Effector memory CD4-positive, alpha-beta T cell (primary cell): ENCODE results near the gene MEGF9.
"Not testable (repeated sequence)": the region's sequence is repeated elsewhere in the genome, so short reads cannot be mapped to it uniquely, and the experiment has no call there.

ENCODE experiments used
- DNase-seq, 3 donors: peaks; one replicate each; pipeline ENCODE4 v3.0.0-alpha.2; 2020
- H3K27ac ChIP-seq: 2 replicates; pipeline ENCODE4 v1.7.0; 2013; ENCODE audit warnings: mild to moderate bottlenecking, low read length, moderate library complexity; ENCODE audit not compliant: insufficient read depth, poor library complexity, severe bottlenecking
- H3K27me3 ChIP-seq: replicated peaks from 2 replicates; pipeline ENCODE4 v1.7.0; 2013; ENCODE audit warnings: mild to moderate bottlenecking, low read length; ENCODE audit not compliant: insufficient read depth, control insufficient read depth, poor library complexity, severe bottlenecking
- H3K36me3 ChIP-seq: 2 replicates; pipeline ENCODE4 v1.7.0; 2013; ENCODE audit warnings: mild to moderate bottlenecking, low read length, moderate library complexity; ENCODE audit not compliant: control insufficient read depth, insufficient read depth
- H3K4me1 ChIP-seq: 2 replicates; pipeline ENCODE4 v1.7.0; 2013; ENCODE audit warnings: low read length, mild to moderate bottlenecking; ENCODE audit not compliant: control insufficient read depth, insufficient read depth, poor library complexity, severe bottlenecking
- H3K4me3 ChIP-seq: 2 replicates; pipeline ENCODE4 v1.7.0; 2013; ENCODE audit warnings: low read length, low read depth, mild to moderate bottlenecking; ENCODE audit not compliant: insufficient read depth, poor library complexity, severe bottlenecking
- H3K9me3 ChIP-seq: 2 replicates; pipeline ENCODE4 v1.7.0; 2013; ENCODE audit warnings: mild to moderate bottlenecking, low read length, moderate library complexity; ENCODE audit not compliant: control insufficient read depth

The MEGF9 gene

DNA sequence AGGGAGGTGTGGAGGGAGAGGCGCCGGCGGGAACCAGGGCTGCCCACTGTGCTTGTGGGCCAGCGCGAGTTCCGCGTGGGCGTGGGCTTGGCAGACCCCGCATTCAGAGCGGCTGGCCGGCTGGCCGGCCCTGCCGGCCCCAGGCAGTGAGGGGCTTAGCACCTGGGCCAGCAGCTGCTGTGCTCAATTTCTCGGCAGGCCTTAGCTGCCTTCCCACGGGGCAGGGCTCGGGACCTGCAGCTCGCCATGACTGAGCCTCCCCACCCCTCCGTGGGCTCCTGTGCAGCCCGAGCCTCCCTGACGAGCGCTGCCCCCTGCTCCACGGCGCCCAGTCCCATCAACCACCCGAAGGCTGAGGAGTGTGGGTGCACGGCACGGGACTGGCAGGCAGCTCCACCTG lies 32.1 kb upstream of the MEGF9 start:
- H3K36me3 ChIP-seq, H3K4me3 ChIP-seq, H3K27me3 ChIP-seq, H3K27ac ChIP-seq, H3K4me1 ChIP-seq, DNase-seq, H3K9me3 ChIP-seq: not testable (repeated sequence)

DNA sequence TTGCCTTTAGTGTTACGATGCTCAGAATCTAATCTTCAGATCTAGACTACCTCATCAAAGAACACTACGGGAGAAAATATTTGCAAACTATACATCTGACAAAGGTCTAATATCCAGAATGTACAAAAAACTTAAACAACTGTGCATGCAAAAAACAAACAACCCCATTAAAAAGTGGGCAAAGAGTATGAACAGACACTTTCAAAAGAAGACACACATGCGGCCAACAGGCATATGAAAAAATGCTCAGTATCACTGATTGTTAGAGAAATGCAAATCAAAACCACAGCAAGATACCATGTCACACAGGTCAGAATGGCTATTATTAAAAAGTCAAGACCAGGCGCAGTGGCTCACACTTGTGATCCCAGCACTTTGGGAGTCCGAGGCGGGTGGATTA lies 31.0 kb upstream of the MEGF9 start:
- no peak overlapping the region for H3K27ac ChIP-seq
- no peaks in the 10 kb centered on the region for H3K36me3 ChIP-seq

DNA sequence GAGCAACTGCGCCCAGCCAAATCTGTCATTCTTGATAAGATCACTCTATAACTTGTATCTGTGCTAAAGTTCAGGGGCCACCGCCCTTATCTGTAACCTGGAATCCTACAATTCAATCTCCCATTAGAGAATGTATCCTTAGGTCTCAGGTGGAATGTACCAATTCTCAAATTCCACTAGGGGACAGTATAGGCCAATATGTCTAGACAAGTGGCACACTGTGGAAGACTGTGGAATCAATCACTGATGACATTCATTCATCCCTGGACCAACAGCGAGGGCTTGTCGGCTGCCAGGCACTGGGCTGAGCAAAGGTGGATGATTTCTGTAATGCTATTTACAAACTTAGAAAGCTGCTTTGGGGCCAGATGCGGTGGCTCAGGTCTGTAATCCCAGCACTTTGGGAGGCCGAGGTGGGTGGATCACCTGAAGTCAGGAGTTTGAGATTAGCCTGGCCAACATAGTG lies 28.7 kb upstream of the MEGF9 start:
- Histone ChIP-seq H3K27ac (no peak overlapping the region), H3K27me3 (no peaks in the 10 kb centered on the region)

More for the DNA sequence above, 31.0 kb upstream of the MEGF9 start:
- H3K27me3 ChIP-seq: no peaks in the 10 kb centered on the region
- no peak for DNase-seq
- no peaks in the 10 kb centered on the region for H3K9me3 ChIP-seq
- H3K4me1 ChIP-seq: no peaks in the 10 kb centered on the region
- no peak overlapping the region for H3K4me3 ChIP-seq

DNA sequence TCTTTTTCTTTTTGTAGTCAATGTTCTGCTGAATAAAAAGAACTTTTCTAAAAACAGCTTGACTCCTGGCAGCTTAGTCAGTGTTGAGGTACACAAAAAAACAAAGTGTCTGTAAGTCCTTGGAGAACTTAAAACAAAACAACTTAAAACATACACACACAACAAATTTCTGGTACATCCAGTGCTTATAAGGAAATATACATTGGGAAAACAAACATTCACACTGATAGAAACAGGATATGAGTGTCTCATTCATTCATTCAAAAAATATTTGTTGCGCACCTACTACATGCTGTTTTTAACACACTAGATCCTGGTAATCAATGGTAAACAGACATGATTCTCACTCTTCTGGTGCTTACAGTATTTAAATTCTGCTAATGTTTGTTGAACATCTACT lies 27.4 kb upstream of the MEGF9 start:
- H3K27me3 ChIP-seq: no peaks in the 10 kb centered on the region
- H3K36me3 ChIP-seq: no peaks in the 10 kb centered on the region
- no peak overlapping the region for H3K4me3 ChIP-seq
- no peaks in the 10 kb centered on the region for H3K4me1 ChIP-seq
- no peak overlapping the region for H3K27ac ChIP-seq
- H3K9me3 ChIP-seq: no peaks in the 10 kb centered on the region
- no peak for DNase-seq

More for the DNA sequence above, 28.7 kb upstream of the MEGF9 start:
- Histone ChIP-seq H3K9me3 (no peaks in the 10 kb centered on the region), H3K4me3 (no peak overlapping the region), H3K4me1 (no peaks in the 10 kb centered on the region), H3K36me3 (no peaks in the 10 kb centered on the region)
- DNase-seq: no peak

DNA sequence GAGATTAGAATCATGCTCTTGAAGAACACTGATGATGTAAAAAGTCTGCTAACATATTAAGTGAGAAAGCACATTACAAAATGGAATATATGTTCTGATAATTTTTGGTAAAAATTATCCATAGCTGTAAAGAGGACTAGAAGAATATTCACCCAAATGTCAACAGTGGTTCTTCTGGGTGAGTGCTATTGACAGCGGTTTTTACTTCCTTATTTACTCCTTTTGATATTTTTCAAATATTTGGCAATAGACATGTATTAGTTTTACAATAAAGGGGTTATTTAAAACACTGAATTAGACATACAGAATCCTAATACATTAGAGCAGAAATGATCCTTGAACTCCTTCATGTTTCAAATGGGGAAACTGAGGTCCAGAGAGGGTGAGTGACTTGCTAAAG lies 26.9 kb upstream of the MEGF9 start:
- Histone ChIP-seq H3K36me3 (no peaks in the 10 kb centered on the region), H3K9me3 (no peaks in the 10 kb centered on the region), H3K4me1 (no peaks in the 10 kb centered on the region), H3K27me3 (no peaks in the 10 kb centered on the region), H3K4me3 (no peak overlapping the region), H3K27ac (no peak overlapping the region)
- DNase-seq: no peak

DNA sequence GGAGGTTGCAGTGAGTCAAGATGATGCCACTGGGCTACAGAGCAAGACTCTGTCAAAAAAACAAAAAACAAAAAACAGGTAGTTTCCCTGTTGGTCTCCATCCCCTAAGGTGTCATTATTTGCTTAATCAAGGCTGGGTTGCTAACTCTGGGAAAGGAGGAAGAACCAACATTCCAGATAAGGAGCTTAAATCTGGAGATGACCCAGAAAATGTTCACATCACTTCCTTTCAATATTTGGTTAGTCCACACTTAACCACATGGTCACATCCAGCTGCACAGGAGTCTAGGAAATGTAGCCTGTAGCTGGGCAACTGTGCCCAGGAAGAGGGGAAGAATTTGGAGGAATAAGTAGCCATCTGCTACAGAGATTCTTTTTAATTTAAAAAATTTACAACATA lies 25.9 kb upstream of the MEGF9 start:
- H3K4me1 ChIP-seq: no peaks in the 10 kb centered on the region
- no peak overlapping the region for H3K4me3 ChIP-seq
- no peaks in the 10 kb centered on the region for H3K9me3 ChIP-seq
- H3K27me3 ChIP-seq: no peaks in the 10 kb centered on the region
- H3K27ac ChIP-seq: no peak overlapping the region
- no peaks in the 10 kb centered on the region for H3K36me3 ChIP-seq
- no peak for DNase-seq

DNA sequence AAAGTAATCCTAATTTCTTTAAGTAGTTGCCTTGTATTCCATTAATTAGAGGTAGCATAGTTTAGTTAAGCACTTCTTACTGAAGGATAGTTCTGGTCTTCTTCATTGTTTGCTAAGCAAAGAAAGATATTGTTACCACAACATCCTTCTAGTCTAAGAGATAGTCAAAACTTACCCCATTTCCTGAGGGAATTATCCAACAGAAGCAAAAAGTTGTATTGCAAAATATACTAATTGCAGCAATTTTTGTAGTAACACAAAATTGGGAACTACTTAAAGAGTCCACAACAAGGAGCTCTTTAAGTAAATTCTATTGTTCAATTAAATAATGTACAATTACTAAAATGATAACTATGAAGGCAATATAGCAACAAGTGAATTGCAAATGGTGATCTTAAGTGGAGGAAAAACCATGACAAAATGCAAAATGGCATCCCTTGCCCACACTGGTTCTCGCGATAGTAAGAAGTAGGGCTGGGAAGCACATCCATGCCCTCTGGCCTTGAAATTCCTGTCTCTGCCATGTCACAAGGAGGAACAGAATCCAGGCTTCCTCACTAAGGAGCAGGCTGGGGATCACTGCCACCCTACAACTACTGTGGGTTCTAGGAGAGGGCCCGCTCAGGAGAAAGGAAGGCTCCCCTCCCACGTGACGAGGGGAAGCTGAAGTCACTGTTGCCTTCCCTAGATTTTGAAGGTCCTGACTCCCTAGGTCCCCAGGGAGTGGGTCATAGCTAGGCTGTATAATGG lies 23.3 kb upstream of the MEGF9 start:
- Histone ChIP-seq H3K36me3 (no peaks in the 10 kb centered on the region), H3K27me3 (no peaks in the 10 kb centered on the region), H3K4me1 (no peaks in the 10 kb centered on the region), H3K4me3 (no peak overlapping the region), H3K27ac (no peak overlapping the region), H3K9me3 (no peaks in the 10 kb centered on the region)
- DNase-seq: no peak

DNA sequence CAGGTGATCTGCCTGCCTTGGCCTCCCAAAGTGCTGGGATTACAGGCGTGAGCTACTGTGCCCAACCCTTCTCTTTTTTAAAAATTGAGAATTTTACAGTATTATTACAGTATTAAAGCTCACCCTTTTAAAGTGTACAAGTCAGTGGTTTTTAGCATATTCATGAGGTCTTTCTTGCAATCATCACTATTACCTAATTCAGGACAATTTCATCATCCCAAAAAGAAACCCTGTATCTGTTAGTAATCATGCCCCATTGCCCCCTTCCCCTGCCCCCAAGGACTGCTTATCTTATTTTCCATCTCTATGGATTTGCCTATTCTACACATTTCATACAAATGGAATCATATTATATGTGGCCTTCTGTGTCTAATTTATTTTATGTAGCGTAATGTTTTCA lies 22.6 kb upstream of the MEGF9 start:
- Histone ChIP-seq H3K27ac (no peak overlapping the region), H3K36me3 (no peaks in the 10 kb centered on the region), H3K9me3 (no peaks in the 10 kb centered on the region), H3K4me3 (no peak overlapping the region), H3K4me1 (no peaks in the 10 kb centered on the region), H3K27me3 (no peaks in the 10 kb centered on the region)
- no peak for DNase-seq

DNA sequence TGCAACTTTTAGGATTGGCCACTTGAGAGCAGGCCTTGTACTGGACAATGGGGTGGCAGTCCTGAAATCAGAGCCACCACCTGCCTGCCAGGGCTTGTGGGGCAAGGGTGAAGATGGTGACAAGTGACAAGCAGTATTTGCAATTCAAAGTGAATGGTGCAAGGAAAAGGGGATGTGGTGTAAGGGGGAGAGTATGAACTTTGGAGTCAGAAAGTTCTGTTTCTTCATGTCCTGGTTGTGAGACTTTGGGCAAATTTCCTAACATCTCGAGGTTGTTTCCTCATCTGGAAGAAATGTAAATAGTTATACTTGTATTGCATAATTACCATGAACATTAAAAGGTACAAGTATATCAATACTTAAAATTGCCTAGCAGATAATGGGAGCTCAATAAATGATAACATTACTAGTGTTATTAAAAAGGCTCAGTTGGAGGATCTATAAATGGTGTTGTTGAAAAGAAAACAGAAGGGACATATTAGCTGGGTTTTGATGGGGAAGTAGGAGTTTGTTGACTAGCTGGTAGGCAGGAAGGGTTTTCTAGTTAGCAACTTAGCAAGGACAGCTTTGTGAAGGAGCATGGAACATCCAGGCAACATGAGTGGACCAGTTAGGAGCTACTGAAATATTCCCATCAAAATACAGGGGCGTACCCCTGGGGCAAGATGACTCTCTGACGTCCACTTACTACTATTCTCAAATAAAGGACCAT lies 21.3 kb upstream of the MEGF9 start:
- Histone ChIP-seq H3K9me3 (no peaks in the 10 kb centered on the region), H3K27me3 (no peaks in the 10 kb centered on the region), H3K4me3 (no peak overlapping the region), H3K36me3 (no peaks in the 10 kb centered on the region), H3K4me1 (no peaks in the 10 kb centered on the region), H3K27ac (no peak overlapping the region)
- no peak for DNase-seq

DNA sequence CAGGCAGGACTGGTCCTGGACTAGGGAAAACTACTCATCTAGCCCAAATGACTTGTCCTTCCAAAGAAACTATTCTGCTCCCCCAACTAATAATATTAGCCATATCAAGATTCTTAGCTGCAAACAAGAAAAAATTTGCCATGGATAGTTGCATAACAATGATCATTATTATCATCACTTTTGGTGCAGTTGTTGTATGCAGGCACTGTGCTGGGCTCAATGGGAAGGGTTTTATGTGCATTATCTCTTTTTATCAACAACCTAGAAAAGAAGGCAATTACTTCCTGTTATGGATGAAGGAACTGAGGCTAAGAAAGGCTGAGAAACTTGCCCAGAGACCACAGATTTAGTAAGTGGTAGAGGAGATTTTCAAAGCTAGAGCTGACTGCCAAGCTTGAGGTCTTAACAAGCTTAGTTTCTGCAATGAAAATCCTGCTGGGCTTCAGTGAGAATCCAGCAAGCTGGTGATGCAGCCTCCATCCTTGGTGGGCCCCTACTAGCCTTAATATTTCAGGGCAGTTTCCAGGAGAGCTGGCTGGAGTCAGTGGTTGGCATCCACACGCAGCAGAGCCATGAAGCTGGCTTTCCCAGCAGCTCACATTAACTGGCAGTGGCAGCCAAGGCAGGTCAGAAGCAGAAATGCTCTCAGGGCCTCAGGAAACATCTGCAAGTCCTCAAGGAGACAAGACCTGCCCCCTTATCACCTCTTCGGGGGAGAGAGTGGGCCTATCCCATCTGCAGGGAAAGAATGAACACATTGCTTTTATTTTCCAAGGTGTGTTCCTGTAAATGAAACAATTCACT lies 20.5 kb upstream of the MEGF9 start:
- no peak for DNase-seq
- Histone ChIP-seq H3K27ac (no peak overlapping the region), H3K27me3 (no peaks in the 10 kb centered on the region), H3K9me3 (no peaks in the 10 kb centered on the region), H3K36me3 (no peaks in the 10 kb centered on the region), H3K4me1 (no peaks in the 10 kb centered on the region), H3K4me3 (no peak overlapping the region)
